GM12878 (cell line): ENCODE data around the gene AURKA. TPM values are rescaled to one million over a fixed set of nuclear protein-coding genes. Genes with fewer than 3 reads are reported as not detected.

Experiments
- ATAC-seq: fragments of 200-7000 bp; cut with Tn5 transposase; 3 replicates; pipeline ENCODE4 v1.9.1; 2020; ENCODE audit warnings: mild to moderate bottlenecking, moderate library complexity
- BruUV-seq: library from RNA; stranded (reverse); fragments of 400-500 nt; replicated peaks from 2 replicates; lab custom pipeline; 2021; lab: Mats Ljungman, UMichigan
- CTCF ChIA-PET: fragments of 300-600 bp; sonication (Branson Sonifier 250); formaldehyde crosslinking; extraction: SDS; loops from one replicate; lab custom pipeline; 2021; ENCODE audit warnings: inconsistent platforms; lab: Yijun Ruan, JAX
- POLR2A ChIA-PET: fragments of 350-600 bp; formaldehyde crosslinking; extraction: SDS; loops from one replicate; lab custom pipeline; 2021; ENCODE audit warnings: inconsistent platforms; lab: Charles Lee
- RAD21 ChIA-PET: fragments of 300-600 bp; sonication (Branson Sonifier 250); formaldehyde crosslinking; loops from one replicate; lab custom pipeline; 2023; ENCODE audit warnings: antibody characterized with exemption; ENCODE audit not compliant: unreplicated experiment; lab: Charles Lee
- SMC1A ChIA-PET: fragments of 300-600 bp; sonication (Branson Sonifier 250); formaldehyde crosslinking; loops from one replicate; lab custom pipeline; 2023; ENCODE audit not compliant: unreplicated experiment, uncharacterized antibody; lab: Charles Lee
- DNase-seq: peaks from one replicate; pipeline ENCODE4 v3.0.0-alpha.2; 2011; ENCODE audit warnings: low read depth, low spot score
- FAIRE-seq: peaks from 3 replicates; lab custom pipeline; 2011; peaks lifted over from hg19 to GRCh38; lab: Jason Lieb, UNC
- H2AFZ ChIP-seq: 2 replicates; pipeline ENCODE4 v1.6.0; 2011; ENCODE audit warnings: low read depth, low read length, control low read depth; ENCODE audit not compliant: control insufficient read depth
- H3K27ac ChIP-seq: 2 replicates; pipeline ENCODE4 v1.5.1; 2011; ENCODE audit warnings: control low read depth; ENCODE audit not compliant: control insufficient read depth, insufficient read depth
- H3K27me3 ChIP-seq, 2 experiments: replicated peaks in 1 of 2; 2 replicates each; pipeline versions ENCODE4 v1.6.0 to v1.6.1; 2011; ENCODE audit warnings: low read length in 1 of 2; ENCODE audit not compliant: control insufficient read depth in 2 of 2, insufficient read depth in 2 of 2
- H3K36me3 ChIP-seq, 2 experiments: 2 replicates each; pipeline ENCODE4 v1.5.1; 2011; ENCODE audit warnings: low read length in 1 of 2; ENCODE audit not compliant: control insufficient read depth in 2 of 2, insufficient read depth in 2 of 2
- H3K4me1 ChIP-seq: 2 replicates; pipeline ENCODE4 v1.6.1; 2011; ENCODE audit warnings: mild to moderate bottlenecking, low read length, moderate library complexity, mixed read lengths; ENCODE audit not compliant: control insufficient read depth, insufficient read depth
- H3K4me2 ChIP-seq: 2 replicates; pipeline ENCODE4 v1.6.0; 2011; ENCODE audit warnings: control low read depth; ENCODE audit not compliant: control insufficient read depth, insufficient read depth
- H3K4me3 ChIP-seq: fragments of 200-600 bp; sonication (generic); 2 replicates; pipeline ENCODE4 v1.5.1; 2016
- H3K79me2 ChIP-seq: 2 replicates; pipeline ENCODE4 v1.6.0; 2011; ENCODE audit warnings: low read length; ENCODE audit not compliant: control insufficient read depth, insufficient read depth
- H3K9ac ChIP-seq: 2 replicates; pipeline ENCODE4 v1.8.0; 2011; ENCODE audit warnings: low read length, control low read depth, mixed read lengths; ENCODE audit not compliant: control insufficient read depth, insufficient read depth
- H3K9me3 ChIP-seq: replicated peaks from 3 replicates; pipeline ENCODE4 v1.5.1; 2011; ENCODE audit warnings: mild to moderate bottlenecking, low read length; ENCODE audit not compliant: control insufficient read depth, insufficient read depth
- H4K20me1 ChIP-seq: 2 replicates; pipeline ENCODE4 v1.6.0; 2011; ENCODE audit not compliant: control insufficient read depth, insufficient read depth
- CEBPB ChIP-seq, 2 experiments: fragments of 150-350 bp in 1 of 2; IDR thresholded peaks; 2 replicates each; pipeline ENCODE4 v1.6.1; 2012 to 2014; ENCODE audit warnings: low read depth in 2 of 2, low read length in 2 of 2, borderline replicate concordance in 1 of 2, inconsistent platforms in 1 of 2
- CREB1 ChIP-seq: IDR thresholded peaks from 2 replicates; pipeline ENCODE4 v1.6.1; 2012; ENCODE audit warnings: low read depth, mild to moderate bottlenecking, inconsistent platforms
- ESRRA ChIP-seq: IDR thresholded peaks from 2 replicates; pipeline ENCODE4 v1.6.1; 2012; ENCODE audit warnings: mild to moderate bottlenecking, low read length, improper control_type of control experiment
- MXI1 ChIP-seq: fragments of 150-350 bp; IDR thresholded peaks from 2 replicates; pipeline ENCODE4 v1.6.1; 2011; ENCODE audit warnings: low read depth, mild to moderate bottlenecking, inconsistent platforms, low read length, improper control_type of control experiment
- RUNX3 ChIP-seq: IDR thresholded peaks from 2 replicates; pipeline ENCODE4 v1.6.1; 2012; ENCODE audit warnings: low read length, inconsistent platforms
- SIX5 ChIP-seq: IDR thresholded peaks from 2 replicates; pipeline ENCODE4 v1.6.1; 2011; ENCODE audit warnings: mild to moderate bottlenecking, low read depth, low read length, moderate library complexity; ENCODE audit not compliant: severe bottlenecking
- SMARCA5 ChIP-seq: fragments of 450-650 bp; IDR thresholded peaks from 2 replicates; pipeline ENCODE4 v1.6.1; 2017; ENCODE audit warnings: mild to moderate bottlenecking
- SPI1 ChIP-seq: IDR thresholded peaks from 2 replicates; pipeline ENCODE4 v1.6.1; 2011; ENCODE audit warnings: low read depth, mild to moderate bottlenecking, low read length, moderate library complexity, borderline replicate concordance; ENCODE audit not compliant: insufficient read depth
- WGBS: methylation state at CpG from one replicate; pipeline ENCODE4 v1.1.6; 2016; ENCODE audit warnings: low lambda C conversion rate; ENCODE audit not compliant: insufficient replicate concordance, insufficient coverage; ENCODE audit errors: missing lambda C conversion rate; 5-methylcytosine and 5-hydroxymethylcytosine counted together
- in situ Hi-C: fragments of 300-500 bp; cut with MboI; formaldehyde crosslinking; loops from 9 replicates; pipeline ENCODE4 v1.14.3; 2018; ENCODE audit warnings: mixed read lengths
- intact Hi-C: fragments of 100-400 bp; cut with micrococcal nuclease; formaldehyde crosslinking; loops from one replicate; pipeline ENCODE4 v1.14.2; 2022; ENCODE audit not compliant: unreplicated experiment
- polyA plus RNA-seq, 11 experiments: library from polyadenylated mRNA; depleted of rRNA in 4 of 11; unstranded in 6 of 11; stranded (reverse) in 5 of 11; fragments of >200 nt; fragmentation: Nextera tagmentation in 4 of 11; fragmentation: Illumina TruSeq in 1 of 11; extraction: Ambion mirVana in 4 of 11; extraction: Trizol in 1 of 11; gene quantifications; 1 replicate in 1 of 11; 2 replicates in 10 of 11; pipeline versions ENCODE4 v1.2.1 to v1.2.3, GENCODE V29; 2011 to 2016; ENCODE audit warnings: inconsistent platforms in 2 of 11, missing spikeins in 2 of 11, low read depth in 1 of 11
- total RNA-seq, 4 experiments: library from RNA; depleted of rRNA in 3 of 4; stranded (reverse); fragments of >200 nt in 3 of 4; fragmentation: Illumina TruSeq in 1 of 4; extraction: Trizol in 1 of 4; gene quantifications; 2 replicates each; pipeline versions ENCODE4 v1.2.1 to v1.2.3, GENCODE V29; 2013 to 2021
- TF ChIP-seq, protein P1 (sequence below): IDR thresholded peaks from 2 replicates; pipeline ENCODE4 v1.6.1; 2011; ENCODE audit warnings: low read depth, mild to moderate bottlenecking, low read length, moderate library complexity, borderline replicate concordance; ENCODE audit errors: extremely low read depth
- TF ChIP-seq, protein P2 (sequence below): fragments of 450-650 bp; IDR thresholded peaks from 2 replicates; pipeline ENCODE4 v1.6.1; 2016; ENCODE audit warnings: mild to moderate bottlenecking, moderate library complexity, borderline replicate concordance
- TF ChIP-seq, protein P3 (sequence below): IDR thresholded peaks from 2 replicates; pipeline ENCODE4 v1.6.1; 2012; ENCODE audit warnings: low read depth, low read length, improper control_type of control experiment

Gene AURKA
- total and polyA plus RNA-seq, 10 of the 15 experiments (the other 5 are each of a cell fraction or from before 2014, with no cell fraction given) = 57.3 to 122 (median 73.4) TPM

DNA sequence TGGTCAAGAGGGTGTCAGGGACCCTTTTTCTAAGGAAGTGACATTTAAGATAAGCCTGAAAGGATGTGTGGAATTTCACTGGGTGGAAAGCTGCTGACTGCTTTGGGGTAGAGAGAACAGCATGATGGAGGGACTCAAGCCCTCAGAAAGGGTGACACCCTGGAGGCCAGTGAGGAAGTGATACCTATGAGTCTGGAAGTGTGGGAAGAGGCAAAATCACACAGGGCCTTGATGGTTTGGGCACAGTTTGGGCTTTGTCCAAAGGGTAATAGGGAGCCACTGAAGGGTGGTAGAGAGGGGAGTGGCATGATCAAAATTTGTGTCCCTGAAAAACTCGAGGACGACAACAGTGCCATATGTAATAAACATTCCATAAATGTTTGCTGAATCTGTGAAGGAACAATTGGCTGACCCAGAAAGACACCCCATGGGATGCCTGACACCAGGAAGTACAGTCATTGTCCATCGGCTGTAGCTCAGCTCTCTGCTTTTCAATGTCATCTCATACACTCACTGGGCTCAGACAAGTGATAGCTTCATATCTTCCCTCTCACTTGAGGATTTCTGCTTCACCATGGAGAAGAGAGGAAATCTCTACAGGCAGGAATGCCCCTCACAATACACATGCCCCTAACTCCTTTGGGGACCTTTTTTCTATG, 41.3 kb upstream of the AURKA start:
- ATAC-seq (no peak), FAIRE-seq (no peak), DNase-seq (no peak)
- WGBS = 78% methylated on average over 3 of the region's 3 CpGs
- TF ChIP-seq, protein P1, sequence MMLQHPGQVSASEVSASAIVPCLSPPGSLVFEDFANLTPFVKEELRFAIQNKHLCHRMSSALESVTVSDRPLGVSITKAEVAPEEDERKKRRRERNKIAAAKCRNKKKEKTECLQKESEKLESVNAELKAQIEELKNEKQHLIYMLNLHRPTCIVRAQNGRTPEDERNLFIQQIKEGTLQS = no peak
- no peak for TF ChIP-seq ESRRA
- peak; percentile 54; the same call in 1 of the 2 replicates for TF ChIP-seq SPI1
- TF ChIP-seq CREB1 = no peak
- no peaks in the 10 kb centered on the region for H3K27me3 ChIP-seq
- no peak overlapping the region for H3K4me3 ChIP-seq
- H3K79me2 ChIP-seq = no peaks in the 10 kb centered on the region
- peaks cover 10% of the 10 kb centered on the region for H3K4me1 ChIP-seq
- ChIA-PET CTCF (interaction anchor here (1.3 to 1.5 kb wide), 2 partner anchors 13 to 36 kb away, joined by 3 to 4 read pairs; no protein-coding TSS in a partner anchor), POLR2A (no interaction called here), SMC1A (interaction anchor here (1.4 to 1.6 kb wide), 2 partner anchors 8 to 10 kb away, joined by 5 to 7 read pairs; no protein-coding TSS in a partner anchor), RAD21 (interaction anchor here (0.7 kb wide), 1 partner anchor 39 kb away, joined by 3 read pairs; no protein-coding TSS in a partner anchor)
- no peak overlapping the region for H3K4me2 ChIP-seq
- H3K27ac ChIP-seq = no peak overlapping the region
- intact Hi-C loops (no loop called here), in situ Hi-C loops (no loop called here)
- no peak overlapping the region; the same call in 1 of the 2 replicates for H2AFZ ChIP-seq
- no peak overlapping the region for H3K9ac ChIP-seq
- H3K9me3 ChIP-seq = no peaks in the 10 kb centered on the region
- no TSS peak for BruUV-seq
- H3K36me3 ChIP-seq = no peaks in the 10 kb centered on the region
- H4K20me1 ChIP-seq = no peaks in the 10 kb centered on the region

- 78% methylated on average over 3 of the region's 3 CpGs for WGBS
- Histone ChIP-seq H3K79me2 (no peaks in the 10 kb centered on the region), H4K20me1 (no peaks in the 10 kb centered on the region), H3K27me3 (no peaks in the 10 kb centered on the region), H3K4me3 (no peak overlapping the region), H3K36me3 (no peaks in the 10 kb centered on the region), H3K4me1 (peaks cover 10% of the 10 kb centered on the region), H2AFZ (no peak overlapping the region), H3K9ac (no peak overlapping the region), H3K9me3 (no peaks in the 10 kb centered on the region), H3K4me2 (no peak overlapping the region), H3K27ac (no peak overlapping the region)
- CTCF ChIA-PET = no interaction called here
- SMC1A ChIA-PET = interaction anchor here (1.9 kb wide), 1 partner anchor 8 kb away, joined by 5 read pairs; no protein-coding TSS in a partner anchor
- in situ Hi-C loops (no loop called here), intact Hi-C loops (no loop called here)
- ATAC-seq (no peak), DNase-seq (no peak), FAIRE-seq (no peak)
- POLR2A ChIA-PET = interaction anchor here (0.7 kb wide), 1 partner anchor 1041 kb away, joined by 4 read pairs; no protein-coding TSS in a partner anchor
- RAD21 ChIA-PET = interaction anchor here (0.7 kb wide), 1 partner anchor 38 kb away, joined by 5 read pairs; no protein-coding TSS in a partner anchor
- BruUV-seq = no TSS peak
- TF ChIP-seq SIX5 (no peak), RUNX3 (no peak), CEBPB (IDR thresholded peaks at IDR 0.05; ENCODE audit: borderline replicate concordance in 1 of 2, low read depth in 2 of 2, low read length in 2 of 2) (no peak), SMARCA5 (no peak), MXI1 (no peak)
- TF ChIP-seq, protein P2, sequence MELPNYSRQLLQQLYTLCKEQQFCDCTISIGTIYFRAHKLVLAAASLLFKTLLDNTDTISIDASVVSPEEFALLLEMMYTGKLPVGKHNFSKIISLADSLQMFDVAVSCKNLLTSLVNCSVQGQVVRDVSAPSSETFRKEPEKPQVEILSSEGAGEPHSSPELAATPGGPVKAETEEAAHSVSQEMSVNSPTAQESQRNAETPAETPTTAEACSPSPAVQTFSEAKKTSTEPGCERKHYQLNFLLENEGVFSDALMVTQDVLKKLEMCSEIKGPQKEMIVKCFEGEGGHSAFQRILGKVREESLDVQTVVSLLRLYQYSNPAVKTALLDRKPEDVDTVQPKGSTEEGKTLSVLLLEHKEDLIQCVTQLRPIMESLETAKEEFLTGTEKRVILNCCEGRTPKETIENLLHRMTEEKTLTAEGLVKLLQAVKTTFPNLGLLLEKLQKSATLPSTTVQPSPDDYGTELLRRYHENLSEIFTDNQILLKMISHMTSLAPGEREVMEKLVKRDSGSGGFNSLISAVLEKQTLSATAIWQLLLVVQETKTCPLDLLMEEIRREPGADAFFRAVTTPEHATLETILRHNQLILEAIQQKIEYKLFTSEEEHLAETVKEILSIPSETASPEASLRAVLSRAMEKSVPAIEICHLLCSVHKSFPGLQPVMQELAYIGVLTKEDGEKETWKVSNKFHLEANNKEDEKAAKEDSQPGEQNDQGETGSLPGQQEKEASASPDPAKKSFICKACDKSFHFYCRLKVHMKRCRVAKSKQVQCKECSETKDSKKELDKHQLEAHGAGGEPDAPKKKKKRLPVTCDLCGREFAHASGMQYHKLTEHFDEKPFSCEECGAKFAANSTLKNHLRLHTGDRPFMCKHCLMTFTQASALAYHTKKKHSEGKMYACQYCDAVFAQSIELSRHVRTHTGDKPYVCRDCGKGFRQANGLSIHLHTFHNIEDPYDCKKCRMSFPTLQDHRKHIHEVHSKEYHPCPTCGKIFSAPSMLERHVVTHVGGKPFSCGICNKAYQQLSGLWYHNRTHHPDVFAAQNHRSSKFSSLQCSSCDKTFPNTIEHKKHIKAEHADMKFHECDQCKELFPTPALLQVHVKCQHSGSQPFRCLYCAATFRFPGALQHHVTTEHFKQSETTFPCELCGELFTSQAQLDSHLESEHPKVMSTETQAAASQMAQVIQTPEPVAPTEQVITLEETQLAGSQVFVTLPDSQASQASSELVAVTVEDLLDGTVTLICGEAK = no peak
- TF ChIP-seq, protein P3, sequence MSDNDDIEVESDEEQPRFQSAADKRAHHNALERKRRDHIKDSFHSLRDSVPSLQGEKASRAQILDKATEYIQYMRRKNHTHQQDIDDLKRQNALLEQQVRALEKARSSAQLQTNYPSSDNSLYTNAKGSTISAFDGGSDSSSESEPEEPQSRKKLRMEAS = no peak
Observed at GRCh38 chr20:56431471-56431870, 39.5 kb upstream of the AURKA start.
